ENCODE data around the gene HELZ. TPM values are rescaled to one million over a fixed set of nuclear protein-coding genes. Genes with fewer than 3 reads are reported as not detected.

HELZ gene
- total and polyA plus RNA-seq, 8 donors = 27.2 to 64.6 (median 37.3) TPM

DNA sequence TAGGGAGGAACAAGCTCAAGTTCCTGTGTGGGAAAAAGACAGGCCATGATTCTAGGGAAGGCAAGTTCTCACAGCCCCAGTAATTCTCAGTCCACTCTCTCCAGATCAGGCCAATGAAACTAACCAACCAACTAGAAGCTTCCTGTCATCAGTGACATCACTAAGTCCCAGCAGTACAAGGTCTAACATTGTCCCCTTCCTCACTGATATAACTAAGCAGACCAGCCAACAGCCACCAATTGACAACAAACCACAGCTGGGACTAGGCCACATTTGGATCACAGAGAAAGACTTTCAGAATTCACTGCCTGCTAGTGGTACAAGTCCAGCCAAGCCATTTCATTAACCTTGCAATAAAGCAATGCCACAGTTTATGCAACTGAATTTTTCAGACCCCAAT is 106.6 kb downstream of the HELZ start:
- H3K4me3 ChIP-seq = no peak overlapping the region
- no peak for DNase-seq
- no peaks in the 10 kb centered on the region for H3K9me3 ChIP-seq
- no peaks in the 10 kb centered on the region for H3K27me3 ChIP-seq
- peaks cover 0 to 64% of the 10 kb centered on the region in 2 donors for H3K36me3 ChIP-seq
- TF ChIP-seq, protein P1, sequence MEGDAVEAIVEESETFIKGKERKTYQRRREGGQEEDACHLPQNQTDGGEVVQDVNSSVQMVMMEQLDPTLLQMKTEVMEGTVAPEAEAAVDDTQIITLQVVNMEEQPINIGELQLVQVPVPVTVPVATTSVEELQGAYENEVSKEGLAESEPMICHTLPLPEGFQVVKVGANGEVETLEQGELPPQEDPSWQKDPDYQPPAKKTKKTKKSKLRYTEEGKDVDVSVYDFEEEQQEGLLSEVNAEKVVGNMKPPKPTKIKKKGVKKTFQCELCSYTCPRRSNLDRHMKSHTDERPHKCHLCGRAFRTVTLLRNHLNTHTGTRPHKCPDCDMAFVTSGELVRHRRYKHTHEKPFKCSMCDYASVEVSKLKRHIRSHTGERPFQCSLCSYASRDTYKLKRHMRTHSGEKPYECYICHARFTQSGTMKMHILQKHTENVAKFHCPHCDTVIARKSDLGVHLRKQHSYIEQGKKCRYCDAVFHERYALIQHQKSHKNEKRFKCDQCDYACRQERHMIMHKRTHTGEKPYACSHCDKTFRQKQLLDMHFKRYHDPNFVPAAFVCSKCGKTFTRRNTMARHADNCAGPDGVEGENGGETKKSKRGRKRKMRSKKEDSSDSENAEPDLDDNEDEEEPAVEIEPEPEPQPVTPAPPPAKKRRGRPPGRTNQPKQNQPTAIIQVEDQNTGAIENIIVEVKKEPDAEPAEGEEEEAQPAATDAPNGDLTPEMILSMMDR (IDR thresholded peaks at IDR 0.05) = no peak
- H3K27ac ChIP-seq = no peak overlapping the region
- peaks cover 0 to 6% of the 10 kb centered on the region in 2 donors for H3K4me1 ChIP-seq
- intact Hi-C loops (cut with DNase I) = no loop called here
- ATAC-seq = no peak

DNA sequence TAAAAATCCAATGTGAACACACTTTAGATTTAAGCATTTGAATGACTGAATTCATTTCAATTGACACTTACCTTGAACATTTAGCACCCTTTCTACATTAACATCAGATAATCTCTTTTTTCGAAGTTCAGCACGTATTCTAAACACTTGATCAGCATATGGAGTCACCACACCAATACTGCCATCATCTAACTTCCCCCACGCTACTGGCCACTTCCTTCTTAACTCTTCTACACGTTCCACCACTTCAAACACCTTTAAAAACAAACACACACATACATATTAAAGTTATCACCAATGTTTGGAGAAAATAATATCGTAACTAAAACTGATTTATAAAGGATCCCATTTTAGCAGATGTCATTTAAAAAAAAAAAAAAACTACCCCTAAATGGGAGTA is 107.1 kb downstream of the HELZ start:
- Histone ChIP-seq H3K36me3 (peaks cover 0 to 64% of the 10 kb centered on the region in 2 donors), H3K4me1 (peaks cover 0 to 6% of the 10 kb centered on the region in 2 donors), H3K4me3 (no peak overlapping the region), H3K27ac (no peak overlapping the region), H3K9me3 (no peaks in the 10 kb centered on the region), H3K27me3 (no peaks in the 10 kb centered on the region)
- DNase-seq = no peak
- intact Hi-C loops (cut with DNase I) = no loop called here
- TF ChIP-seq, protein P1 (IDR thresholded peaks at IDR 0.05) = no peak
- no peak for ATAC-seq

DNA sequence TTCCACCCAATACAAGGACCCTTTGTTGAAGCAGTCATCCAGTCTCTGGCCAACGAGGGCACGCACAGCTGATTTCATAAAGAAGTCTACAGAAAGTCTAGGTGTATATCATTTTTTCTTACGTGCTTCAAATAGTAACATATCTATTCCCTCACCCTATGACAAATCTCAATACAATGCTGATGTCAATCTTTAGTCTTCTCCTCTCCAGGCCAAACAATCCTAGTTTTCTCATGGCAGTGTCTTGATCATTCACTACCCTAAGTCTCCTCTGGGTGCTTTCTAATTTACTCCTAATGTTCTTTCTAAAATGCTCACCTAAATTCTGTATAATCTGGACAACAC is 108.0 kb downstream of the HELZ start:
- peaks cover 0 to 58% of the 10 kb centered on the region in 2 donors for H3K36me3 ChIP-seq
- TF ChIP-seq, protein P1 (IDR thresholded peaks at IDR 0.05) = no peak

DNA sequence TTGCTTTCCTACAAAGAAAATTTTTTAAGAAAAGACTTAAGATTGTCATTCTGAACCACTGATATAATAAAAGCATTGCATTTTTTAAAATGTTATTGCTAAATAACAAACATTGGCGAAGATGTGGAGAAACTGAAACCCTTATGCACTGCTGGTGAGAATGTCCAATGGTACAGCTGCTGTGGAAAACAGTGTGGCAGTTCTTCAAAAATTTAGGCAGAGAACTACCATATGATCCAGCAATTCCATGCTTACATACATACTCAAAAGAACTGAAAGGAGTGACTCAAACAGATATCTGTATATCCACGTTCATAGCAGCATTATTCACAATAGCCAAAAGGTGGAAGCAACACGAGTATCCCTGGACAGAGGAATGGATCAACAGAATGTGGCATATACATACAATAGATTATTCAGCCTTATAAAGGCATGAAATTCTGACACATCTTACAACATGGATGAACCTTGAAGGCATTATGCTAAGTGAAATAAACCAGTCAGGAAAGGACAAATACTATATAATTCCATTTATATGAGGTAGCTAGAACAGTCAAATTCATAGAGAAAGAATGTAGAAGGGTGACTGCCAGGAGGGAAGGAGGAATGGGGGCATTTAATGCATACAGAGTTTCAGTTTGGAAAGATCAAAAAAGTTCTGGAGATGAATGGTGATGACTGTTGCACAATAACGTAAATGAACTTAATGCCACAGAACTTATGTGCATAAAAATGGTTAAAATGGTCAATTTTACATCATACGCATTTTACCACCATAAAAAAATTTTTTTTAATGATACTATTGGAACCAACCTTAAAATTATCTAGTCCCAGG is 108.6 kb downstream of the HELZ start:
- Histone ChIP-seq H3K27me3 (no peaks in the 10 kb centered on the region), H3K9me3 (no peaks in the 10 kb centered on the region), H3K27ac (no peak overlapping the region), H3K4me3 (no peak overlapping the region), H3K4me1 (peaks cover 0 to 6% of the 10 kb centered on the region in 2 donors), H3K36me3 (peaks cover 0 to 53% of the 10 kb centered on the region in 2 donors)
- no peak for ATAC-seq
- TF ChIP-seq, protein P1 (IDR thresholded peaks at IDR 0.05) = no peak
- intact Hi-C loops (cut with DNase I) = no loop called here
- DNase-seq = peak in 2 of 4 donors; percentile 8 to 37

More for the DNA sequence above, 108.0 kb downstream of the HELZ start:
- DNase-seq (no peak), ATAC-seq (no peak)
- no peaks in the 10 kb centered on the region for H3K9me3 ChIP-seq
- no peak overlapping the region for H3K27ac ChIP-seq
- H3K4me1 ChIP-seq = peaks cover 0 to 6% of the 10 kb centered on the region in 2 donors
- H3K27me3 ChIP-seq = no peaks in the 10 kb centered on the region
- intact Hi-C loops (cut with DNase I) = no loop called here
- H3K4me3 ChIP-seq = no peak overlapping the region

DNA sequence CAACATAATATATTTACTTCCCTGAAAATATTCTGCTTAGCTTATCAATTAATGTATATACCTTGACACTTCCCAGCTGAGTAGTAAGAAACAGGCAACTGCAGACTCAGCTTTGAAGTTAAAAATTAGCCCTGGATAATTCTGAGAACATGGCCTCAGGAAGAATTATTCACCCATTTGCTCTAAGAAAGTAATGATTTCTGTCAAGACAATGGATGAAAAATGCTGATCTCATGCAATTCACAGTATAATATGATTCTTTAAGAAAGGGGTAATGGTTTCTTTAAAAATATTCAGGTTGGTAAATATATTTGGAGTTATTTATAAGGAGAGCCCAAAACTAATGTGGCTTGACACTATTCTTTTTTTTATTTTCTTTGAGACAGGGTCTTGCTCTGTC is 111.8 kb downstream of the HELZ start:
- TF ChIP-seq, protein P1 (IDR thresholded peaks at IDR 0.05) = no peak
- Histone ChIP-seq H3K36me3 (peaks cover 0 to 51% of the 10 kb centered on the region in 2 donors), H3K4me1 (no peaks in the 10 kb centered on the region), H3K4me3 (no peak overlapping the region), H3K27ac (no peak overlapping the region), H3K27me3 (no peaks in the 10 kb centered on the region), H3K9me3 (no peaks in the 10 kb centered on the region)
- no peak for ATAC-seq
- no peak for DNase-seq
- intact Hi-C loops (cut with DNase I) = no loop called here

Measured in left lung (tissue), 10 donors.